Measurements from ENCODE around the gene PHLDB2. TPM values are rescaled to one million over a fixed set of nuclear protein-coding genes. Genes with fewer than 3 reads are reported as not detected.
A peak's percentile ranks its signal among the peaks of the same experiment; 100 is the strongest.

The PHLDB2 gene
- total RNA-seq, 1 experiment from 2014 or later: 57.3 TPM

DNA sequence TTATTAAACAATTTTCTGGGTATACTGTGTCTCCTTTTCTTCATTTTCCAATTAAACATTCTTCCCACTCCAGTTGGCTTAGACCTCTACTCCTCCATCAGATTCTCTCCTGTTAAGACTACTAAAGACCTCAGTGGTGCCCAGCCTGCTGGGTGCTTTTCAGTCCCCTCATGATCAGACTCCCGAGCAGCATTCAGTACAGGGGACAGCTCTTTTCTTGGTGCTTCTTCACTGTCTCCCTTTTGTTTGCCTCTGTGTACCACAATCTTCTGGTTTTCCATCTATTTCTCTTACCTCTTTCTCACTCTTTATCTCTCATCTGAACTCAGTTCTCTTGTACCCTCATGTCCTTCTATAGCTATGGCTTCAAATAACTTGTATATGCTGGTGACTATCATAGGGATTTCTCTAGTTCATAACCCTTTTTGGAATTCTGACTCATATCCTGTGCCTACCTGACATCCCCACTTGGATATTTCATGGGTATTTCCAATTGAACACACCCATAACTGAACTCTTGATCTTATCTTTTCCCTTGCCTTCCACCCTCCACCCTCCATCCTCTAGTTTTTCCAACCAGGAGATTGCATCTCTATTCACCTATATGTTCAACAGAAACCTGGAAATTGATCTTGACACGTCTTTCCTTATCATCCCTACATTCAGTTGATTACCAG lies 64.2 kb downstream of the PHLDB2 start:
- DNase-seq (ENCODE audit: low read depth): peak; percentile 91

GRCh38 chr3:111923806-111924205 lies 64.7 kb downstream of the PHLDB2 start:
- DNase-seq (ENCODE audit: low read depth): no peak

GRCh38 chr3:111924283-111924682 lies 65.2 kb downstream of the PHLDB2 start:
- peak; percentile 52 for DNase-seq (ENCODE audit: low read depth)

DNA sequence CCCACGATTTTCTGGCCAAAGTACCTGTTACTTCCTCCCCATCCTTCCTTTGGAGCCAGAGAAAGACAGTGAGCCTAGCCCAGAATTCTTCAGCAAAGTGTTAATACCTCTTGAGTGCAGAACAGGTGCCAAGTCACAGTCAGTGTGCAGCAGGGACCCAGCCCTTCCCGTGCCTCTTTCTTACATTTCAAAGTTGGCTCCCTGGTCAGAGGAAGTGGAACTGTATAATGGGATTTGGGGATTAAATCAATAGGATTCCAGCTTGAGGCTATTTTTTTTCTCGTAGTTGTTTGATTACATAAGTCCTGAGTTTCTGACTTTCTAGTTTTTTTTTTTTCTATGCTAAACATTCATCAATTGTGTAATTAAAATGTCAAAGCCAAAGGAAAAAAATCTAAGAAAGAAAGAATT lies 67.2 kb downstream of the PHLDB2 start:
- no peak for DNase-seq (ENCODE audit: low read depth)

DNA sequence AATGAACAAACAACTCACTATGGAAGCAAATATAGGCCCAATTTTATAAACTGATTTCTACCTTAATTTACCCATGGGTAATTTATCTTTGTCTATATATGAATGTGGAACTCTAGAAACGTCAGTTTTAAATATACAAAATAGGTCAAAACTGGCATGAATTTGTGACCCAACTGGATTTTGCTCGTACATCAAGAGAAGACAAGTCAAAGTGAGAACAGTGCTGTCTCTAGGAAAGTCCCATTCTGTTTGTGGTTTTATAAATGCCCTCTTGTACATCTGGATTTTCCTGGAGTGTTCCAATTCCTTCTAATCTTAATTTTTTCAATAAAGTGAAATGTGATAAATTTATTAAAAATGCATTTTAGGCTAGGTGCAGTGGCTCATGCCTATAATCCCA lies 69.5 kb downstream of the PHLDB2 start:
- no peak for DNase-seq (ENCODE audit: low read depth)

DNA sequence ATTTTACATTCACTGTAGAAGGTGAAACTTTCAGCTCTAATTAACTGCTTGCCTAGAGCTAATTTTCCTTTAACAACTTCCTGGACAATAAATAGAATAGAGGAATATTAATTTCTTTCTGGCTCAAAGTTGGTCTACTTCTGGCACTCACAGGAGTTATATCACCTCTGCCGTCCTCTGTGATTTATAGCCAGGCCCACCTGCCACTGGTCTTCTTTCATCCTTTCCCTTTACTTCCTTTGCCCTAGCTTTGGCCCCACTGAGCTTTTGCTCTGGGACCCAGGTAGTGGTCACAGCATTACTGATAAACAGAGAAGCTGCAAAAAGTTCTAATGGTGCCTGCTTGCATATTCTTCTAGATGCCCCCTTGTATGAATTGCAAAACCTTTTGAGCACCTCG lies 70.4 kb downstream of the PHLDB2 start:
- DNase-seq (ENCODE audit: low read depth): no peak

GRCh38 chr3:111932946-111933345 lies 73.9 kb downstream of the PHLDB2 start:
- DNase-seq (ENCODE audit: low read depth): no peak

DNA sequence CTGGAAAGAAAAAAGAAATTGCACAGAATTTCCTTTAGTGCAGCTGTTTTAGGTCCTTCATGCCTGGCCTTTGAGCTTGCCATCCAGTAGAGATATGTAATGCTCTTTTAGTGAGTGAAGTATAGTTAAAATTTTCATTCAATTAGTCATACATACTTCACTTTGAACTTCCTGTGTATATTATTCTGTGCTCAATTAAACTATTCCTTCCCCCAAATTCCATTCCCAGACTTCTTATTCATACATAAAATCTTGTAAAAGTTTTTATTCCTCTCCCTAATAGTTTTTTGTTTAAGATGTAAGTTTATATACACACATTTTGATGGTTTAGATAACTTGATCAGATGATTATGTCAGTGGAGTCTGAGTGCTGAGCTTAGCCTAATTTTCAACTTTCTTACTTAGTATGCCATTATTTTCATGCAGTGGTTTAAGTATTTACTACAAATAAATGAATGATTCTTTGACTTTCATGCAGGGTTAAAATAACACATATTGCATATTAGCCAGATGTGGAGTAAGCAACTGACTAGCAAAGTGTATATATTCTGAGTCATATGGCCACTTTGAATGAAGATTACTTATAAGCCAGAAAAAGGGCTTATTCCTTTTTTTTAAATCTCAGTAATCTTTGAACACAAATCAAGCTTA lies 77.3 kb downstream of the PHLDB2 start:
- DNase-seq (ENCODE audit: low read depth): peak; percentile 91

- no peak for DNase-seq (ENCODE audit: low read depth)
Observed at GRCh38 chr3:111936967-111937366, 77.9 kb downstream of the PHLDB2 start.

GRCh38 chr3:111937871-111938270 lies 78.8 kb downstream of the PHLDB2 start:
- no peak for DNase-seq (ENCODE audit: low read depth)

- DNase-seq (ENCODE audit: low read depth): no peak
Observed at GRCh38 chr3:111939873-111940272, 80.8 kb downstream of the PHLDB2 start.

DNA sequence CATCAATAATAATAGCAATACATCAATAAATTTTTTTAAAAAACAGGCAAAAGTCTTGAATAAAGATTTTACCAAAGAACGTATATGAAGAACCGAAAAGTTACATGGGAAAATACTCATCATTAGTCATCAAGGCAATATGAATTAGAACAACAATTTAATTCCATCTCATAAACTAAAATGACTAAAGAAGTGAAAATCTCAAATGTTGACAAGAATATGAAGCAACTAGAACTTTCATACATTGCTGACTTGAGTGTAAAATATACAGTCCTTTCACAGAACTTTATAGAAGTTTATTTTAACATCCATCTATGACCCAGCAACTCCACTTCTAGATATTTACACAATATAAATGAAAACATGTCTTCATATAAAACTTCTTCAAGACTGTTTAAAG lies 84.5 kb downstream of the PHLDB2 start:
- no peak for DNase-seq (ENCODE audit: low read depth)

GRCh38 chr3:111944372-111944771 lies 85.3 kb downstream of the PHLDB2 start:
- DNase-seq (ENCODE audit: low read depth): no peak

DNA sequence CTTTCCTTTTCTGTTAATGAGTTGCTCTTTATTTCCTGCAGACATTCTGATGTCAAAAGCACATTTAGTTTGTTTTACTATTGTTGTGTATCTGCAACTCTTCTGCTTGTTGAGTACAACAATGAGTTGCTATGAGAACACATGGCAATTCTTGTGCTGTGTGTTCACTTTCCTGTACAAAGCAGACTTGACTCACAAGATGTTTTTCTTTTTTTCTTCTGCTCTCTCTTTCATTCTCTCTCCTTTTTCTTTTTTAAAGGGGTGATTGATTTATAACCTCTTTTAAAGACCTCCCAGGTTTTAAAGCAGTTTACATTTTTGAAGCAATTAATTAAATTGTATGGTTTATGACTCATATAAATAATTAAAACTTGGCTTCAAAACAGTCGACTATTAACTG lies 88.2 kb downstream of the PHLDB2 start:
- DNase-seq (ENCODE audit: low read depth): no peak

DNA sequence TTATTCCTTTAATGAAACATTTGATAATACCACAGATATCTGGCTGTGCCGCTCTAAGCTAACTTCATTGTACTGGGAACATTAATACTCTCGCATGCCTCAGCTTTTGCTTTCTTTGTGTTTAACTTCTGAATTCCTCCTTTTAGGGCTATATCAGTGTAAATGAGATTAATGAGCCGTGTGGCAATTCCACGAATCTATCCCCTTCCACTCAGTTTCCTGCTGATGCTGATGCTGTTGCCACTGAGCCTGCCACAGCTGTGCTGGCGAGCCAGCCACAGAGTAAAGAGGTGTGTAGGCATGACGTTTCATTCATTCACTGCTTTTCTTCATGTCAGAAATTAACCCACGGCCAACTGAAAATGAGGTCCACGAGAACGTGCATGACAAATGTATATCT lies 89.7 kb downstream of the PHLDB2 start:
- no peak for DNase-seq (ENCODE audit: low read depth)

DNA sequence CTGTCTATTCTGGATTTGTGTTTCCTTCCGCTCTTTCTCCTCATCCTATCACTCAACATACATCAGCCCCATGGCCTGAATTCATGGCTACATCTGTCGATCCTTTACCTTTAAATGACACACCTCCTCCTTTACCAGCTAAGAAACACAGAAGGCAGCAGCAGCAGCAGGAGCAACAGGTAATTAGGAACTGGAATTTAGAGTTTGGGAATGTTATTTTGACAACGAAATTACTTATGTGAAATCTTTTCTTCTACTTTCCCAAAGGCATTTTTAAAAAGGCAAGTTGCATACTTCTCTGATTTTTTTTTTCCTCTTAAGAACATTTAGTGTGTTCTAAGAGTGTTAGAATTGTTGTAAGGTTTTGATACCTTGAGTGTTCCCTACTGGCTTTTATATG lies 90.6 kb downstream of the PHLDB2 start:
- DNase-seq (ENCODE audit: low read depth): no peak

DNA sequence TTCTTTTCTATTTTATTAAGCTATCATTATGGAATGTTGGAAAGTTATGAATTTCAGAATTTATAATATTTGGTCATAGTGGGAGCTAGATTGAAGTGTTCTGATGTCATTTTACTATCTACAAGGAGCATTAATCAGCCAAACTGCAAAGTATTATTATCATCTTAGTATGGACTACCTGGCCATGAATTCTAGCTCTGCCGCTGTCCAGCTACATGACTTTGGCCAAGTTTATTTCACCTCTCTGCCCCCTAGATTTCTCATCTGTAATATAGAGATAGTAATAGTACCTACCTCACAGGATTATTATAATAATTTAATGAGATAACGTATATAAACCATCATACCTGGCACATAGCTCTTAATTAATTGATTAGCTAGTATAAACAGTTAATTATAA lies 92.0 kb downstream of the PHLDB2 start:
- no peak for DNase-seq (ENCODE audit: low read depth)

GRCh38 chr3:111952086-111952485 lies 93.0 kb downstream of the PHLDB2 start:
- no peak for DNase-seq (ENCODE audit: low read depth)

- DNase-seq (ENCODE audit: low read depth): no peak
Observed at GRCh38 chr3:111952866-111953450, 93.9 kb downstream of the PHLDB2 start.

GRCh38 chr3:111954228-111954990 lies 95.3 kb downstream of the PHLDB2 start:
- no peak for DNase-seq (ENCODE audit: low read depth)

DNA sequence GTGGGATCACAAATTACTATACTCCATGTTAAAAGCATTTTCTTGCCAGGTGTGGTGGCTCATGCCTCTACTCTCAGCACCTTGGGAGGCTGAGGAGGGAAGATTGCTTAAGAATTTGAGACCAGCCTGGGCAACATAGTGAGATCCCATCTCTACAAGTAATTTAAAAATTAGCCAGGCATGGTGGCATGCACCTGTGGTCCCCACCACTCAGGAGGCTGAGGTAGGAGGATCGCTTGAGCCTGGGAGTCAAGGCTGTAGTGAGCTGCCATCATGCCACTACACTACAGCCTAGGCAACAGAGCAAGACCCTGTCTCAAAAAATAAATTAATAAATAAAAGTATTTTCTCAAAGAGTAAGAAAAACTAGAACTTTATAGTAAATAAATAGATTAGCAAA lies 96.8 kb downstream of the PHLDB2 start:
- no peak for DNase-seq (ENCODE audit: low read depth)

- no peak for DNase-seq (ENCODE audit: low read depth)
Observed at GRCh38 chr3:111956449-111956848, 97.4 kb downstream of the PHLDB2 start.

Measured in HT1080 (cell line).